CD4-positive, alpha-beta T cell treated with Interleukin-4 for 1 hour (primary cell): ENCODE results near the gene STK32A.

Experiments used
- DNase-seq, 2 donors: peaks; one replicate each; pipeline ENCODE4 v3.0.0-alpha.2; 2020 to 2022

The STK32A gene

DNA sequence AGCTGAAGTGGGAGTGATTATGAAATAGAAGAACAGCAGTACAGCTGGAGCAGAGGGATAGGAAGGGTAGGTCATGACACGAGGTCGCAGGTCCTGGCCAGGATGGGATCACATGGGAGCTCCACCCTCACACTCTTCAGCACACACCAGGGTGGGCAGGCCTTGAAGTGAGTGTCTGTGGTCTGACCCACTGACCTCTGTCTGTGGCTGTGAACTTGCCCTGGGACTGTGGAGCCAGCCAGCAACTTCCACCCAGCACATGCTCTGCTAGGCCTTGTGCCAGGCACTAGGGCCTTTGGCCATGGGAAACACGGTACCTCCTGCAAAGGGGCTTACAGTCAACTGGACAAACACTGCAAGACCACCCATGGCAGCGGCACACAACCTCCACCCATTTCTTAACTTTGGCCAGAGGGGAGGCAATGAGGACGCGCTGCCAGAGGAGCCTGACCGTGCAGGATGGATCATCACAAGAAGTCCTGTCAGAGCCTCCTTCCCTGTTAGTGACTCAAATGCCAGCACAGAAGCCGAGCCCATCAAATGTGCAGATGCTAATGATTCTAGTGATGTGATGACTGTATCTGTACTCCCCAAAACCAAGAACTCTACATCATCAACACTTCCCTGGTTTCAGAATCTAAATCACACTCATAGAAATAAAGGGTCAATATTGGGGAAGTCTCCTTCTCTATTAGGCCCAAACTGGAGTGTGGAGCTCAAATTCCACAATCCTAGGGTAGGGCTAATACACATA is 161.4 kb downstream of the STK32A start:
- no peak for DNase-seq

DNA sequence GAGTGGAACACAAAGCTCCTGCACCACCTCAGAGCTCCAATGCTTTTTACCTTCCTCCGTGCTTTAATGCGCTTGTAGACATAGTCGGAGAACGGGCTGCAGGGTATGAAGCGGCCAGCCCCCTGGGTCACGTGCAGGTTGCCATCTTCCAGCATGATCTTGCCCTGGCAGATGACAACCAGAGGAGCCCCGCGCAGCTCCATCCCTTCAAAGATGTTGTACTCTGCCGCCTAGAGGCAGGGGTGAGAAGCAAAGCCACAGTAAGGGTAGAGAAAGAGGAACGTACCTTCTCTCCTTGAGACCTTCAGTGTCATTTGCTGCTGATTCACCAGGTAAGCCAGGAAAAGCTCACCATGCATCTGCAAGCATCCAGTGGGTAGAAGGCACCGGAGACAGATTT is 162.8 kb downstream of the STK32A start:
- DNase-seq = no peak

DNA sequence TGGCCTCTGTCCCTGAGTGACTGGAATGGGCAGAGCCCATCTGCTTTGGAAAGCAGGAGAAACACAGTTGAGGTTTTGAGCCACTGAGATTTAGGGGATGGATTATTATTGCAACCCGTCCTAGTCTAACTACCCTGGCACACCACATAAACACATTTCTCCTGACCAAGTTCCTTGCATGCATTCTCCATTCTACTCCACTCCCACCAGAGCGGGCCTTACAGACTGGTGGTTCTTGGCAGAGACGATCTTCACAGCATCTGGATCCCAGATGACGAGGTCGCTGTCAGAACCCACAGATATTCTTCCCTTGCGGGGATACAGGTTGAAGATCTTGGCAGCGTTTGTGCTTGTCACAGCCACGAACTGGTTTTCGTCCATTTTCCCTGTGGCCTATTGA is 164.0 kb downstream of the STK32A start:
- no peak for DNase-seq

DNA sequence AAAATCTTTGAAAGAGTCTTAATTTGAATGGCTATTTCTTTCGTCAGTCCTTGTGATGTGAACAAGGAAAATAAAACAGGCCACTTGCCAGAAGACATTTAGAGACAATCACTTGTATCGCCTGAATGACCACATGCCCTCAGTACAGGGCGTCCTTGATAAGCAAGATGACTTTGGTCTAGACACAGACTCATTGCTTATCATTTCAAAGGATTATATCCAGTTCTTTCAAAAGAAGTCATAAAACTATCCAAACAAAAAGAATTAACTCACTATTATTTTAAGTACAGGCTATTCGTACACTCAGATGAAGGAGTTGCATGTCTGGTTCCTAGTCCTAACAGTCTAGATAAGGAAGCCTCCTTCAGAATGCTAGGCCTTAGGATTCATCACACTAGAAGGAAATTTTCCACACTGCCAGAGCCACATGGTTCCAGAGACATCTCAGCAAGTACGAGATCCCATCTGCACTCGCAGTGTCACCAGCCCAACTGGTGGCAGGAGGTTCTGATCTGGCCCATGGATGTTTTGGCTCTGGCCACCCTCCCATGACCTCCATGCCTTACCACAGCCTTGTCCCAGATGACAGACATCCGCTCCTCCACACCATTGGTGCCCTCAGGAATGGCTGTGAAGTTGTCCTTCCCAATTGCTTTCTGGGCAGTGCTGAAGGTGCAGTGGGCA is 165.4 kb downstream of the STK32A start:
- no peak for DNase-seq

DNA sequence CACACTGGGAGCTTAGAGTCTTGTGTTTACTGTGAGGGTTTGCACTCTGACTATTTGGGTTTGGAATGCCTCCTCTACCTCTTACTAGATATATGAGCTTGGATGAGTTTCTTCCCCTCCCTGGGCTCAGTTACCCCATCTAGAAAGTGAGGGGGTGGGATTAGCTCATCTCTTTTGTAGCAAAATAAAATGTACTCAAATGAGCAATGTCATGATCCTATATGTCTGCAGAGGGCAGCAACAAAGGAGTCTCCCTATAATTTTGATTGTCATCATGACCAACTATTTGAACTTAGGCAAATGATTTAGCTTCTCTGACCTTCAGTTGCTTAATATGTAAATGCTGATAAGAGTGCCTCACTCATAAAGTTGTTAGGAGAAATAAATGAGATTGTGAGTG is 166.1 kb downstream of the STK32A start:
- no peak for DNase-seq

DNA sequence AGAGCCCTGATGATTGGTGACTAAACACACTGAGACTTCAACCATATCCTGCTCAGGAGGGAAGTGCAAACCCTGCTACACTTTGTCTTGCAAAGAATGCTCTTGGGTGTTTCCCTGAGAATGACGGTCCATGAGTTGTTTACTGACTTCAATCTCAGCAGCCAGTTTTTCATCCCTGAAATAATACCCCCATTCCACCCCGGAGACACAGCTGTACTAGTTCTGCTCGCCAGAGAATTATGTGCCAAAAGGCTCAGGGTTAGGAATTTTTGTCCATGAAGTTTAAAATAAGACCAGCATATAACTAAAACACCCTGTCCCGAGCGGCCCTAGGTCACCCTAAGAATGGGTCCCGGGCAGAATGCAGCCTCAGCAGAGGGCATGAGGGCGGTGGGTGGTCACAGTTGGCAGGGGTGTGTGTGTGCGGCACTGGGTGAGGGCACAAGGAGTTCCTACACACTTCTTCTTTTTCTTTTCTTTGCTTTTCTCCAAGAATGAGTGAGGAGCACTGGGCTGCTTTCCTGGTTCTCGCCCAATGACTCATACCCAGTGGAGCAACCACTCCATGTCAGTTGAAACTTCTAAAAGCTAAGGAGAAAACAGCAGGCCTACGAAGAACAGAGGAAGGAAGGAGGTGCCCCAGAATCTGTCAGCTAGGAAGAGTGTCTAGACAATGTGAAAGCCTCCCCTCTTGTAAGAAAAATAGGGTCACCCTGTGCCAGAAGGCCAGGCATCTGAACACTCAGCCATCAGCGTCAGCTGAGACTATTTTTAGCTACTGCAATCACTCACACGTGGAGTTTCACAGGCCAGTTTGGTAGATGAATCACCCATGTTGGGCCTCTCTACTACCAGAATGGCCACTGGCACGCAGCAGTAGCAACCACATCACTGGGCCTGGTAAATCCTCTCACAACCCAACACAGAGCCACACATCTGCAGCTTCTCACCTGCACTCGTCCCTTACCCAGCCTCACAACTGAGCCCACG is 169.1 kb downstream of the STK32A start:
- DNase-seq = peak in 1 of 2 donors; percentile 39

DNA sequence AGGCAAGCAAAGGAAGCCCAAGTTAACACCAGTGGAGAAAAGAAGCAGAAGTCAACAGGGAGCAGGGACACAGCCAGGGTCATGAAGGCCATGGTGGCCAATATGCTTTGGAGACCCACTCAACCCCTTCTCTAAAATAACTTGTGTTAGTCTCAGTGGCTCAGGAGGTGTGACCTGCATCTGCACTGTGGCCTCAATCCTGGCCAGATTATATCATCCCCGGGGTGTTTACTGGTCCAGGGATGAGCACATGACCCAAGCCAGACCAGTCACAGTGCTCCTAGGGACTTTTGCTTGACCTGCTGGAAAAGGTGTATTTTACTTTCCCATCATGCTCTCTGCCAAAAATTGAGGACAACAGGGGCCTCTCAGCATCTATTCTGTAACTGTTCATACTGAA is 169.9 kb downstream of the STK32A start:
- no peak for DNase-seq

DNA sequence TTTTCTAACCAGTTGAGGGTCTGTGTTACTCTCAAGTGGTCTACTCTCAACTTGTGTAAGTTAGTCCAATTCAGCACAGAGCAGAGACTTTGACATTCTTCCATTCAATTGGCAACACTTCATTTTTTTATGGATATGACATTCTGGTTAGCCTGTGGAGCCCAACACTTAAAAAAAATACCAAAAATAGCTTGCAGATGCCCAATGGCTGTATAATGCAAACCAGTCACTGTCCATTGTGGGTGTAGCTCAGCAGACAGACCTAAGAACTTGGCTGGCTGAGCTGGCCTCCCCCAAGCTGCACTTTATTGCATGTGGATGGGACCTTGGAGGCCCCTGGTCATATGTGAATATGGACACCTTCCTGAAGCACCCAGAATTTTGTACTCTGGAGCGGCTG is 171.8 kb downstream of the STK32A start:
- no peak for DNase-seq

DNA sequence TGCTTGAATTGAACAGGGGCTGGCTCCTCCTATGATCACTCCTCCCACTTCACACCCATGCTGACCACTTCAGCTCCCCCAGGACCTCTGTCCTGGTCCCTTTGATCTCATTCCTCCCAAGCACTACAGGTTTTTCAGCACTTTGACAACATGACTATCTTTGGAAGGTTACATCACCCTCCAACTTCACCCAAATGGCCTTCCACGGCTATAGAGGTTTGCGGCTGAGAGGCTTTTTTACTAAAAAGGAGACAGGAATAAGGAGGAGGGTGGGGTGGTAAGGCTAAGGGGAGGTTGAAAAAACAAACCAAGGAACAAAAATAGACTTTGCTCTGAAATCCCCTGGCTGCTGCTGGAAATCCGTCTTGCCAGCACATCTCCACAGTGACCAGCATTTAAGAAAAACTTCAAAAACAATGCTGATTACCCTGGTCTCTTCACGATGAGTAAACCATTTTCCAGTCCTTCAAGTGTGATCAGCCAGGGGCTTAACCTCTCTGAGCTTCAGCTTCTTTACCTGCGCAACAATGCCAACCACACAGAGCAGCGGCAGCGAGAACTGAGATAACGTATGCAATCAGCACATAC is 172.4 kb downstream of the STK32A start:
- no peak for DNase-seq

DNA sequence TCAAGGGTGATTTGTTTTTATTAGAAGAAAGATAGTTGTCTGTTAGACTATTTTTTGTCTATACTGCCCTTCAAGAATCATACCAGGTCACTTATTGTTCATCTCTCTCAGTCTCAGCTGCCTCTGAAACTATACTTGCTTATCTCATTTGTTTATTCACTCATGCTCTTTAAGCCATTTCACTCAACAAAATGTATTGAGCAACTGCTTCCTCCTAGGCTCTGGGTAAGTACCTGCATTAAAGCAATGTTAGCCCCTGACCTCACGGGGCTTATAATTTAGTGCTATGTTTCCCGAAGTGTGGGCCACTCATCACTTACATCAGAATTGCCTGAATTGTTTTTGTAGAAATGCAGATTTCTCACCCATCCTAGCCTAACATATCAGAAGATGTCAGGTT is 174.2 kb downstream of the STK32A start:
- no peak for DNase-seq

DNA sequence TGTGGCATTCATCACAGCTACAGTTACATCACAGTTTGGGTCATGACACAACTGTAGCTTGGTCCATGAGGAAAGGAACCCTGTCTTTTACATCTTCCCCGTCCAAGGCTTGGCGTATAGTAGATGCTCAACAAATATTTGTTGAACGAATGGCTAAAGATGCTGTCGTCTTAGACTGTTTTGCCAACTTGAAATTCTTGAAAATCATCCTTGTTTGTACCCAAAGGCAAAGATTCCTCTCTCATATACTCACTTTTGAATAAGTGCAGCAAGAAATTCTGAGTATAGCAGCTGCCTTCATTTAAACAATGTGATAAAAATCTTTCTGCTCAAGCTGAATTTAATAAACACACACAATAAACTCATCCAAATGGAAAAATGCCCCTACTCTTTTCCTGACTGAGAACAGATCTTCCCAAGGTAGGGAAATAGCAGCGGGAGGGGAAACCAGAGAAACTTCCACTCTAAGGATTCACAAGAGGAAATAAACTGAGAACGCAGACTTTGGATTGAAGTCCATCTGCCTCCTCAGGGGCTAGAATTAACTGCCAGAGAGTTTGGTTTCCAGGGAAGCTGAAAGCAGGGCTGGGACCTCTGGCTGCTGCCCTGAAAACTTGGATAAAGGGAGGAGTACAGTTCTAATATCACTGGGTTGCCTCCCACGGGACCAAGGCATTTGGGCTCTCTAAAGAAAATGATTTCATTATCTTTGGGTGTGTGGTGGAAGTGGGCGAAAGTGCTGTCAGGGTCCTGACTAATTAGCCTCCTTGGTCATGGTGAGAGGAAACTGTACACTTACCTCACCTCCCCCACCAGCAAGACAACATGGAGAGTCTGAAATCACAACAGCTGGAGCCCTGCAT is 175.9 kb downstream of the STK32A start:
- DNase-seq = no peak

DNA sequence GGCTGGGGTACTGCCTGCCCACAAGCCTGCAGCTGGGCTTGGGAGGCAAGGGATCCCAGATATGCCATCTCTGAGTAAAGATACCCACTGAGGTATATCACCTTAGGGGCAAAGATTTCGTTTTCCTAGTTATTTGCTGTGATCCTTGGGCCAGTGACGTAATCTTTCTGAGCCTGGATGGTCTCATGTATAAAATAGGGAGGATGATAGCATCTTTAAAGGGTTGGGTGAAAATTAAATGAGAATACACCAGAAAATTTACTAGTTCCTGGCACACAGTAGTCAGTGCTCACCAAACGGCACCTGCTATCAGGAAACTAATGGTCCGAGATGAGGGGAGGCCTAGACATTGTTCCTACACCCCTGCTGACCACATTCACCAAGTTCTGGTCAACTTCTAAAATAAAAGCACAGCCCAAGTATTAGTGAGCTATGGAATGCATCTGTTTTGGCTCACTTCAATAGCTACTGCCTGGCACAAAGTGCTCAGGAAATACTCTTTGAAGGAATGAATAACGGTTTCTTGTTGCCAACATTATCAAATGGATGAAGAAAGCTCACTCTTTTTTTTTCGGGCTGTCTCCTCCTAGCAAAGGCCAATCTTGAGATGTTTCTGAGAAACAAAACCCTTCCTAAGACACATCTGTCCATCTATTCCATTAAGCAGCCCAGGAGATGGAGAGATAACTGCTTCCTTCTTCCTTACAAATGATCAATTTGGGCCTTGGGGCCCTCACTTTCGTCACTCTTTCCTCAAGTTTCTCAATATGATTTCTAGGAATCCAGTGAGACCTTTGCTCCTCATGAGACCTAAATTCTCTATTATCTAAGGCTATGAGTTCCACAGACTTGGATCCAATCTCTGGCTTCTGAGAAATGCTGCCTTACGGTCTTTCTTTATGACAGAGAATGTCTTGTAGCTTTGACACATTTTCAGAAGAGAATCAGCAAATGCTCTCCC is 176.8 kb downstream of the STK32A start:
- no peak for DNase-seq

DNA sequence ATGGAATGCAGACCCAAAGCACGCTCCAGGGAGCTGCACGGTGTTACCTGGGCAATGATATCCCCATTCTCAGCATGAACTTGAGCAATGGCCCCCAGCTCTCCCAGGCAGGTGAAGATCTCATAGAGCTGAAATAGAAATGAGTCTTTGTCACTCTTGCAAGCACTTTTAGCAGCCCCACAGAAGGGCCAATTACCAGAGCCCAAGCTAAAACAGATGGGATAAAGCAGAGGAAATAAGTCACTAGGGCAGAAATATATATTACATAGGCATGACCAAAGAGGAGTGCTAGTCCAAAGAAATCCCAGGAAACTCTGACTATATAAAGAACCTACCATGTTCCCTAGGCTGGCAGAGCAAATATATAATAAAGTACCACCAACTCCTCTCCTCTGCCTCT is 177.7 kb downstream of the STK32A start:
- no peak for DNase-seq

DNA sequence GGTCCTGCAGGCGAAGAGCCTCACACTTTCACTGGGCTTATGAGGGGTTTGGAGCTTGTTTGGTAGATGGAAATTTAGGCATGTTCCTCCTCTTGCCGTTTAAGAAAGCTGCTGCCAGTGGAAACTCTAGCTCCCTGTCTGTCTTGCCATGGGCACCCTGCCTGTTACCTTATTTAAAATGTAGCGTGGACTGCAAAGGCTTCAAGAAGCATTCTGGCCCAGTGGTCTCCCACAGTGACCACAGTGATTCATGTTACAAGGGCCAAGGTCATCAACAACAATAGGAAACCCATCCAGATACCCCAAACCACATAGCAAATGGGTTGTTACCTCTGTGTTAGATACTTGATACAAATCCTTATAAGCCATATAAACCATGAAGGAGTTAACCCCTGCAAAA is 178.4 kb downstream of the STK32A start:
- no peak for DNase-seq

DNA sequence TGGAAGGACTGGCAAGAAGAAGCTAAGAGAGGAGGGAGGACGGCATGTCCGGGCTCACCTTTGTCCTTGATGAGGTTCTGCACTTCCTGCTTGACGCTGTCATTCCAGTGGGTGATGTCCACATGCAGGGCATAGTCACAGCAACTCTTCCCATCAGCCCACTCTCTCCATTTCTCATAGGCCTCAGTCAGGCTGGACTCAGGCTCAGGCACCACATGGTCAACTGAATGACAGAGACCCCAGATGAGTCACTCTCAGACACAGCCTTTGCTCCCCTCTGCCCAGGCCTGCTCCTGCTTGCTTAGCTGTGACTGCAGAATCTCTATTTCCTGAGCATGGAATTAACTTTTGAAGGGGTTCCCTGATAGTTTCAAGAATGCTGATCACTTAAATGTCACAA is 180.8 kb downstream of the STK32A start:
- no peak for DNase-seq

DNA sequence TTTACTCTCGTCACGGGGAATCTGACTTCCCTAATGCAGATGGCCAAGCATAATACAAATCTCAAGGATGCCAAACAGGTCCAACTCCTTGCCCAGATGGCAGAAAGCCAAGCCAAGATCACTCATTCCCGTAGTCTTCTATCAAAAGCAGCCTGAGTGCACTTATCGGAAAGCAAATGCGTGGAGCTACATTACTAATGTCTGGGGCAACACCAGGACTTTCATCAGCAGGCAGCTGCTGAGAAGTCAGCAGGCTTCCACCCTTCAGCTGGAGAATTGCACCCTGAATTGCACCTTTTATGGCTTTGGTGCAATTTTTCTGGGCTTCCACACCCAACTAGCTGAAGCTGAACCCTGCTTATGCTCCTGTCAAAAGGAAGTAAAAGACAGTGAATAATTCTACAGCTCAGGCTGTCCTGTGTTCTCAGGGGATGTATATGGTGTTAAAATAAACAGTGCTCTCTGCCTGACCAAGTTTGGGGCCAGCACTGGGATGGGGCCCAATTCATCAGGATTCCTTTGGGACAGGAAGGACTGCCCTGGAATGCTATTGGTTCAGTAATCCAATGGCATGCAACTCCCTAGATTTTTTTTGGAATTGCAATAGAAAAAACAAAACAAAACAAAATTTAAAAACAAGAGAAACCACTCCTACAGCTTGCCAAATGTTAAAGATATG is 182.4 kb downstream of the STK32A start:
- no peak for DNase-seq

DNA sequence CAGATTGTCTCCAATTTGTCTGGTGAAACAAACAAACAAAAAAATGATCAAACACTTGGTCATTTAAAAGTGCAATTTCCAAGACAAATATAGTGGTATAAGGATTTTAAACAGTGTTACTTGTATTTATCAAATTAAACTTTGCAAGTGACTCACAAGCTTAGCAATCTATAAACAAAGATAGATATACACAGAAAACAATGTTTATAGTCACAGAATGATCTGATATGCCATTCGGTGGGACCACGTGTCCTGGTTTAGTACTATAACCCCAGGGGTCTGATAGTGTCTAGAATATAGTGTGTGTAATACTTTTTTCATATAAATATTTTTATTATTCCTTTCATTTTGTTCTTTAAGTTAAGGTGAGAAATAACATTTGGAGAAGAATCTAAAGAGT is 183.8 kb downstream of the STK32A start:
- DNase-seq = no peak

DNA sequence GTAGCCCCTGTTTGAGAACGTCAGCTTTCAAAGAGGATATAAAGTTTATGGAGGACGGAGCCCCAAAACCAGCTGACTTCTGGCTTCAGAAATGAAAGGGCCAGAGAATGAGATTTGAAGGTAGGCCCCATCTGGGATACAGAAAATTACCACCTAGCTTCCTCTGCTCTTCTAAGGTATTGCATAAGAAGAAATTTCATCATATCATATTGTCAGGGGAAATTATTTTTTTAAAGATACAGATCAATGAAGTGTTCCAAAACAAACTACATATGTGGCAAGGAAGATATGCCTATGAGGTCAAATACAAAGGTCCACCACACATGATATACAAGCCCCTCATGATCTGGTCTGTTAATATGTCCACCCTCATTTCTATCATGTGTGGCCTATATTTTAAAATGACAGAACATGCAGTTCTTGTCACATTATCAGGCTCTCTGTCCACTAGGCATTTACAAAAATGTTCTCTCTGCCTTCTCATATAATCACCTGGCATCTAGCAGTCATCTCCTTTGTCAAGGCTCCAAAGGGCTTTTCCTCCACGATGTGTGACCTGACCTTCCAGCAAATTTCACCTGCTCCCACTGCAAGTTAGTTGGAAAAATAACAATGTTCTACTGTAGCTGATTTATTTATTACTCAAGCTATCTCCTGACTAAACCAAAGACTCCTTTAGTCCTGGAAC is 192.0 kb downstream of the STK32A start:
- no peak for DNase-seq

DNA sequence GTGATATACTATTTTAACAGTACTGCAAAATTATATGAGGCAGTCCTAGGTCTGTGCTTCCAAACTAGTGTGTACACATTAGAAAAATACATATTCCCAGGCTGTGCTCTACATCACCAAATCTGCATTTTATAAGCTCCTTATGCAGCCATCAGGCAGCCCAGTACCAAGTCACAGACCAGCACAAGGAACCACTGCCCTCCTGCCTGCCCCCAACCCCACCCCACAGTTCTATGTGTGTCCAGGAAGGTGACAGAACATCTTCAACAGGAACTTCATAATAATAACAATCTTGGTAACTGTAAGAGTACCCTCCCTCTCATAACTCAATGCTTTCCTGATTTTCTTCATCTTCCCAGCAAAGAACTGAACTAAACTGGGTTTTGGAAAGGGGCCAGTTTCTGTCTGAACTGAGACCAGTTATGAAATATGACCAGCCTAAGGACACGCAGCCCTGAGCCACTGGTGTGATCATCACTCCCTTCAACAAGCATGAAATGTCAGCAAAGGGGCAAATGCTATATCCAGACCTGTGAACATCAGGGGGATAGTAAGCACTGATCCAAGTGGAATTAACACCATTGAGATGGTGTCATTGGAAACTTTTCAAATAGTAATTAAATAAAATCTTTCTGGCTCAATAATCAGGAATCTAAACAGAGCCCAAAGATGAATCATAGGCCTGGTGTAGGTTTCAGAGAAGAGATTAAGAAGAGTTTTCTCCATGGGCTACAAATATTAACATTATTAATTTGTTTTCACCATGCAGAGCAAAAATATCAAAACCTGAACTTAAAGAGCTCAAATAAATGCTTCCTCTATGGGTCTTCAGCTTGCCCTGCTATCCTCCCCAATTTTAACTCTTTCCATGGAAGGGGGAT is 192.9 kb downstream of the STK32A start:
- no peak for DNase-seq
